ENCODE data around the gene LRRC18. TPM values are rescaled to one million over a fixed set of nuclear protein-coding genes. Genes with fewer than 3 reads are reported as not detected.

LRRC18 gene
- total RNA-seq, 1 donor from 2014 or later = not detected

- no peak for TF ChIP-seq CTCF (IDR thresholded peaks at IDR 0.05; ENCODE audit: insufficient read depth, low read length, poor library complexity, severe bottlenecking)
- no peak for DNase-seq (ENCODE audit: low read depth)
These were observed 4.8 kb downstream of the LRRC18 start for GRCh38 chr10:48934672-48935501.

GRCh38 chr10:48932831-48933664, 6.6 kb downstream of the LRRC18 start:
- H3K36me3 ChIP-seq (ENCODE audit: control insufficient read depth, insufficient read depth, low read length) = no peaks in the 10 kb centered on the region
- no peak overlapping the region for H3K4me3 ChIP-seq (ENCODE audit: low read depth, low read length)
- no peak for TF ChIP-seq CTCF (IDR thresholded peaks at IDR 0.05; ENCODE audit: insufficient read depth, low read length, poor library complexity, severe bottlenecking)
- H3K27me3 ChIP-seq (ENCODE audit: control insufficient read depth, insufficient read depth, low read length) = peaks cover 2% of the 10 kb centered on the region
- no peak for DNase-seq (ENCODE audit: low read depth)

More at GRCh38 chr10:48934672-48935501, 4.8 kb downstream of the LRRC18 start:
- H3K27me3 ChIP-seq (ENCODE audit: control insufficient read depth, insufficient read depth, low read length) = peaks cover 2% of the 10 kb centered on the region
- no peak overlapping the region for H3K4me3 ChIP-seq (ENCODE audit: low read depth, low read length)
- H3K36me3 ChIP-seq (ENCODE audit: control insufficient read depth, insufficient read depth, low read length) = no peaks in the 10 kb centered on the region

GRCh38 chr10:48931188-48931587, 8.5 kb downstream of the LRRC18 start:
- no peak for DNase-seq (ENCODE audit: low read depth)
- Histone ChIP-seq H3K27me3 (ENCODE audit: control insufficient read depth, insufficient read depth, low read length) (peaks cover 6% of the 10 kb centered on the region), H3K36me3 (ENCODE audit: control insufficient read depth, insufficient read depth, low read length) (no peaks in the 10 kb centered on the region), H3K4me3 (ENCODE audit: low read depth, low read length) (no peak overlapping the region)
- no peak for TF ChIP-seq CTCF (IDR thresholded peaks at IDR 0.05; ENCODE audit: insufficient read depth, low read length, poor library complexity, severe bottlenecking)

GRCh38 chr10:48929413-48929990, 10.1 kb downstream of the LRRC18 start:
- TF ChIP-seq CTCF (IDR thresholded peaks at IDR 0.05; ENCODE audit: insufficient read depth, low read length, poor library complexity, severe bottlenecking) = no peak
- DNase-seq (ENCODE audit: low read depth) = no peak
- H3K27me3 ChIP-seq (ENCODE audit: control insufficient read depth, insufficient read depth, low read length) = peaks cover 4% of the 10 kb centered on the region
- no peak overlapping the region for H3K4me3 ChIP-seq (ENCODE audit: low read depth, low read length)
- H3K36me3 ChIP-seq (ENCODE audit: control insufficient read depth, insufficient read depth, low read length) = no peaks in the 10 kb centered on the region

GRCh38 chr10:48926764-48927540, 12.7 kb downstream of the LRRC18 start:
- H3K4me3 ChIP-seq (ENCODE audit: low read depth, low read length) = no peak overlapping the region
- no peak for TF ChIP-seq CTCF (IDR thresholded peaks at IDR 0.05; ENCODE audit: insufficient read depth, low read length, poor library complexity, severe bottlenecking)
- no peaks in the 10 kb centered on the region for H3K36me3 ChIP-seq (ENCODE audit: control insufficient read depth, insufficient read depth, low read length)
- DNase-seq (ENCODE audit: low read depth) = no peak
- peaks cover 4% of the 10 kb centered on the region for H3K27me3 ChIP-seq (ENCODE audit: control insufficient read depth, insufficient read depth, low read length)
